B cell (primary cell): ENCODE results near the gene COX6B2. TPM values are rescaled to one million over a fixed set of nuclear protein-coding genes. Genes with fewer than 3 reads are reported as not detected.

Experiments used
- ATAC-seq: fragments of 200-7000 bp; cut with Tn5 transposase; one replicate; pipeline ENCODE4 v1.10.0; 2021; ENCODE audit warnings: low read depth, mild to moderate bottlenecking, moderate number of reproducible peaks, moderate library complexity
- CTCF ChIA-PET: fragments of 350-600 bp; sonication (Branson Sonifier 250); formaldehyde crosslinking; loops from one replicate; lab custom pipeline; 2021; ENCODE audit warnings: antibody characterized with exemption, inconsistent platforms; lab: Charles Lee
- POLR2A ChIA-PET: fragments of 350-600 bp; sonication (Branson Sonifier 250); formaldehyde crosslinking; loops from one replicate; lab custom pipeline; 2021; ENCODE audit warnings: antibody characterized with exemption; lab: Charles Lee
- DNase-seq: peaks from one replicate; pipeline ENCODE4 v3.0.0; 2013
- H2AFZ ChIP-seq: 2 replicates; pipeline ENCODE4 v1.6.1; 2012; ENCODE audit warnings: mild to moderate bottlenecking, low read depth, low read length; ENCODE audit not compliant: insufficient read depth, poor library complexity, severe bottlenecking
- H3K27ac ChIP-seq, 2 donors: 1 replicate in 1 of 2; 2 replicates in 1 of 2; pipeline ENCODE4 v1.5.1; 2012 to 2013; ENCODE audit warnings: low read length in 2 of 2, mild to moderate bottlenecking in 2 of 2, moderate library complexity in 1 of 2
- H3K27me3 ChIP-seq, 4 experiments: fragments of 200-600 bp in 1 of 4; sonication (generic) in 1 of 4; replicated peaks in 1 of 4; 1 replicate in 2 of 4; 2 replicates in 2 of 4; pipeline versions ENCODE4 v1.6.1 to v1.7.0; 2013 to 2016; ENCODE audit warnings: low read length in 3 of 4, mild to moderate bottlenecking in 2 of 4, mixed read lengths in 1 of 4, moderate library complexity in 1 of 4; ENCODE audit not compliant: insufficient read depth in 4 of 4, control insufficient read depth in 3 of 4; ENCODE audit errors: control extremely low read depth in 1 of 4
- H3K36me3 ChIP-seq, 2 experiments: replicated peaks in 1 of 2; 1 replicate in 1 of 2; 2 replicates in 1 of 2; pipeline versions ENCODE4 v1.6.1 to v1.7.1; 2013; ENCODE audit warnings: low read length in 1 of 2; ENCODE audit not compliant: insufficient read depth in 2 of 2, control insufficient read depth in 1 of 2; ENCODE audit errors: control extremely low read depth in 1 of 2, extremely low read depth in 1 of 2
- H3K4me1 ChIP-seq, 2 donors: fragments of 200-600 bp in 1 of 2; sonication (generic) in 1 of 2; 1 replicate in 1 of 2; 2 replicates in 1 of 2; pipeline versions ENCODE4 v1.5.1 to v1.6.1; 2013 to 2017; ENCODE audit warnings: low read length in 2 of 2; ENCODE audit not compliant: control insufficient read depth in 2 of 2, insufficient read depth in 2 of 2
- H3K4me2 ChIP-seq: replicated peaks from 2 replicates; pipeline ENCODE3; 2012; ENCODE audit warnings: mild to moderate bottlenecking, low read depth, low read length; ENCODE audit not compliant: poor library complexity, severe bottlenecking
- H3K4me3 ChIP-seq, 5 experiments: fragments of 200-600 bp in 1 of 5; sonication (generic) in 1 of 5; 1 replicate in 3 of 5; 2 replicates in 2 of 5; pipeline versions ENCODE4 v1.5.1 to v1.7.0; 2011 to 2016; ENCODE audit warnings: low read length in 4 of 5, mild to moderate bottlenecking in 4 of 5, low read depth in 2 of 5, control low read depth in 1 of 5, moderate library complexity in 1 of 5; ENCODE audit not compliant: insufficient read depth in 1 of 5; ENCODE audit errors: control extremely low read depth in 1 of 5, extremely low read depth in 1 of 5
- H3K79me2 ChIP-seq: fragments of 200-600 bp; sonication (generic); one replicate; pipeline ENCODE4 v1.6.0; 2016; ENCODE audit warnings: low read length; ENCODE audit not compliant: control insufficient read depth, insufficient read depth
- H3K9ac ChIP-seq: fragments of 200-600 bp; sonication (generic); 2 replicates; pipeline ENCODE4 v1.6.1; 2017; ENCODE audit warnings: mild to moderate bottlenecking, low read length, moderate library complexity
- H3K9me3 ChIP-seq, 3 donors: one replicate each; pipeline versions ENCODE4 v1.6.1 to v1.7.1; 2013; ENCODE audit warnings: low read length in 2 of 3; ENCODE audit not compliant: control insufficient read depth in 2 of 3, insufficient read depth in 1 of 3; ENCODE audit errors: control extremely low read depth in 1 of 3
- H4K20me1 ChIP-seq: 2 replicates; pipeline ENCODE4 v1.6.0; 2012; ENCODE audit warnings: mild to moderate bottlenecking, low read length; ENCODE audit not compliant: insufficient read depth, control insufficient read depth, poor library complexity, severe bottlenecking
- H3K27ac Mint-ChIP-seq: one replicate; pipeline ENCODE4 v1.8.0; 2021; ENCODE audit warnings: mixed read lengths
- H3K27me3 Mint-ChIP-seq: one replicate; pipeline ENCODE4 v1.8.0; 2021; ENCODE audit warnings: mixed read lengths
- H3K4me1 Mint-ChIP-seq: one replicate; pipeline ENCODE4 v1.8.0; 2021; ENCODE audit warnings: mixed read lengths
- H3K4me3 Mint-ChIP-seq: one replicate; pipeline ENCODE4 v1.8.0; 2021; ENCODE audit warnings: mixed read lengths
- H3K9me3 Mint-ChIP-seq: one replicate; pipeline ENCODE4 v1.8.0; 2022; ENCODE audit warnings: mixed read lengths; ENCODE audit not compliant: insufficient read depth
- EZH2 ChIP-seq: IDR thresholded peaks from 2 replicates; pipeline ENCODE4 v1.6.1; 2012; ENCODE audit warnings: borderline replicate concordance, low read depth, mild to moderate bottlenecking, moderate library complexity, low read length; ENCODE audit not compliant: insufficient read depth, poor library complexity, severe bottlenecking
- WGBS: methylation state at CpG from one replicate; pipeline ENCODE4 v1.1.5; 2013; ENCODE audit warnings: missing lambda C conversion rate; ENCODE audit not compliant: insufficient coverage; 5-methylcytosine and 5-hydroxymethylcytosine counted together
- intact Hi-C: fragments of 100-400 bp; cut with micrococcal nuclease; formaldehyde crosslinking; loops from one replicate; pipeline ENCODE4 v1.10.0; 2022
- polyA plus RNA-seq: library from polyadenylated mRNA; depleted of rRNA; stranded (reverse); fragments of >200 nt; gene quantifications from 2 replicates; pipeline ENCODE4 v1.2.3, GENCODE V29; 2012
- total RNA-seq, 2 donors: library from RNA; stranded (reverse); fragments of 120-200 nt in 1 of 2; gene quantifications; 1 replicate in 1 of 2; 2 replicates in 1 of 2; pipeline versions ENCODE4 v1.2.3 to v1.2.4, GENCODE V29; 2013 to 2022
- TF ChIP-seq, protein P1 (sequence below): fragments of 200-600 bp; IDR thresholded peaks from one replicate; pipeline ENCODE4 v1.8.0; 2022; ENCODE audit warnings: antibody characterized with exemption, mild to moderate bottlenecking

COX6B2 gene
- total and polyA plus RNA-seq, 2 donors (not counting 1 experiment from before 2014, with no cell fraction given) = not detected

DNA sequence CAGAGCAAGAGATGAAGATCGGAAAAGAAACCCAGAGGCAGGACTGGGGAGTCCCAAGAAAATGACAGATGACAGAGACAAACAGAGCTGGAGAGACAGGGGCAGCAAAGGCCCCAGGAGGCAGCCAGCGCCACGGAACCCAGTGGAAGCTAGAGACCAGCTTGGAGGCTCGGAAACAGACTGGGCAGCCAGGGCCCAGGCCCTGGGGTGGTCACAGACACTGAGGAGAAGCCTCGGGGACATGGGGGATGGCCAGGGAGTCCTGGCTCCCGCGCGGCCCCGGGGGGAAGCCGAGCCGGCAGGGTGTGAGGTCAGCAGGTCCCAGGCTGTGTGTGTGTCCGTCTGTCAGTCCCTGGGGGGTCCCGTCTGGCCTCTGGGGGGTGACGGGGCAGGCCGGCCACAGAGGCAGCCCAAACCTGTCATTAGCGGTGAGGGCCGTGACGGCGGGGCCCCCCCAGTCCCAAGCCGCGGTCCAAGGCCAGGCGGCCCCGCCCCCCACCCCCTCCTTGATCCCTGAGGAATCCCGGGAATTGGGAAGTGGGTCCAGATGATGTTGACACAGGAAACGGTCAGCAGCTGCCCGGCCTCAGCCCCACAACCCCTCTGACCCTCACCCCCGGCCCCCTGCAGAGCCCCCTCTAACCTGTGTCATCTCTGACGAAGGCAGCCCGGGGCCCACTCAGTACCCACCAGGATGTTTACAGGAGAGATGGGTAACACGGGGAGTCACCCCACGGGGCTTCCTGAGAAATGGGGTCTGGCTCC lies 19.7 kb upstream of the COX6B2 start:
- Histone ChIP-seq H4K20me1 (no peaks in the 10 kb centered on the region), H3K4me1 (peaks cover 9 to 10% of the 10 kb centered on the region in 2 donors), H3K27ac (no peak overlapping the region), H2AFZ (no peak overlapping the region), H3K79me2 (no peaks in the 10 kb centered on the region), H3K9ac (no peak overlapping the region), H3K9me3 (peaks cover 0 to 16% (median 0%) of the 10 kb centered on the region in 3 donors), H3K36me3 (no peaks in the 10 kb centered on the region), H3K4me3 (no peak overlapping the region), H3K27me3 (peaks cover 0 to 65% (median 27%) of the 10 kb centered on the region in 4 experiments), H3K4me2 (no peak overlapping the region)
- Mint-ChIP-seq H3K27me3 (peaks cover 31% of the 10 kb centered on the region), H3K27ac (no peak overlapping the region), H3K4me1 (peaks cover 9% of the 10 kb centered on the region), H3K9me3 (no peaks in the 10 kb centered on the region), H3K4me3 (no peak overlapping the region)
- ChIA-PET POLR2A (interaction anchor here (0.6 to 0.7 kb wide), 2 partner anchors 91 to 499 kb away, joined by 3 to 4 read pairs; partner anchors contain the start of gene BRSK1), CTCF (interaction anchor here (0.9 kb wide), 1 partner anchor 10 kb away, joined by 3 read pairs; no protein-coding TSS in a partner anchor)
- DNase-seq = no peak
- intact Hi-C loops = no loop called here
- WGBS = 38% methylated on average over 26 of the region's 31 CpGs
- no peak for ATAC-seq
- TF ChIP-seq, protein P1, sequence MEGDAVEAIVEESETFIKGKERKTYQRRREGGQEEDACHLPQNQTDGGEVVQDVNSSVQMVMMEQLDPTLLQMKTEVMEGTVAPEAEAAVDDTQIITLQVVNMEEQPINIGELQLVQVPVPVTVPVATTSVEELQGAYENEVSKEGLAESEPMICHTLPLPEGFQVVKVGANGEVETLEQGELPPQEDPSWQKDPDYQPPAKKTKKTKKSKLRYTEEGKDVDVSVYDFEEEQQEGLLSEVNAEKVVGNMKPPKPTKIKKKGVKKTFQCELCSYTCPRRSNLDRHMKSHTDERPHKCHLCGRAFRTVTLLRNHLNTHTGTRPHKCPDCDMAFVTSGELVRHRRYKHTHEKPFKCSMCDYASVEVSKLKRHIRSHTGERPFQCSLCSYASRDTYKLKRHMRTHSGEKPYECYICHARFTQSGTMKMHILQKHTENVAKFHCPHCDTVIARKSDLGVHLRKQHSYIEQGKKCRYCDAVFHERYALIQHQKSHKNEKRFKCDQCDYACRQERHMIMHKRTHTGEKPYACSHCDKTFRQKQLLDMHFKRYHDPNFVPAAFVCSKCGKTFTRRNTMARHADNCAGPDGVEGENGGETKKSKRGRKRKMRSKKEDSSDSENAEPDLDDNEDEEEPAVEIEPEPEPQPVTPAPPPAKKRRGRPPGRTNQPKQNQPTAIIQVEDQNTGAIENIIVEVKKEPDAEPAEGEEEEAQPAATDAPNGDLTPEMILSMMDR = no peak
- TF ChIP-seq EZH2 = no peak
